AG08395 (cell line): ENCODE data around the gene C1orf74.
"Not testable (repeated sequence)": the region's sequence is repeated elsewhere in the genome, so short reads cannot be mapped to it uniquely, and the experiment has no call there.

ENCODE experiments used
- DNase-seq: peaks from one replicate; pipeline ENCODE4 v3.0.0; 2012; ENCODE audit warnings: mixed read lengths, low spot score

Gene C1orf74

DNA sequence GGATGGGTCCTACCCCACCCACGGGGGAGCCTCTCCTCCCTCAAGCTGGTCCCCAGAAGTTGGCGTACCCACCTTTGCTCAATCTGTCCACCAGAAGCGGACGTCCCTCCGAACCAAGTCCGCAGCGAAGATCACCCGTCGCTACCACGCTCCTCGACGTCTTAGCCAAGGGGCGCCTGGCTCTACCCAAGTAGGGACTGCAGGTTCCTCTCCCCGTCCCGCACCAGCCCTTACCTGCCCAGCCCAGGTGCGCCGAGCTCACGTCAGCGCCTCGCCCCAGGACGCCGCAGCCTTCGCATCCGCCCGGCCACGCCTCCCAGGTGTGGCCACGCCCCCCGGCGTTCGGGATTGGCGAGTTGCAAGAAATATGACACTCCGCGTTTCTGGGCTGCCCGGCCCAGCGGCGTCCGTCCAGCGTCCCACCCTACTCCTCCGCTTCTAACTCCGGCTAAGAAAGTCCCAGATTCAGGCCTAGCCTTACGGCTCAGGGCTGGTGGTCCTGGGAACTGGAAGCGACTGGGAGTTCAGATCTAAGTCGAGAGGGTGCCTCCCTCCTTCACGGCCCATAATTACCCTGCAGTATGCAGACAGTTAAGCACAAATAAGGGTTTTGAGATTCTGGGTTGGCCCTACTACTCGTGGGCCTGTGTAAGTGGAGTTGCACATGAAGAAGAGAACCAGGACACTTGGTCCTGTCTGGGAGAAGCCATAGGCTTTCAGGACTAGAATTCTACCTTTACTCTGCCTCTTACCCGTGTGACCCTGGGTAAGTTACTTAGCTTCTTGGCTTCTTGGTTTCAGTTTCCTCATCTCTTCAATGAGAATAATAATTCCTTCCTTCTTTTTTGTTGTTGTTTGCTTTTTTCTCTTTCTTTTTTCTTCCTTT is 21.8 kb upstream of the C1orf74 start, which contains the start of gene IRF6:
TSS of gene IRF6 (minus strand) at position 268 of the 886 bp plus-strand sequence. CDS start 4,729 bp downstream, outside the sequence.
- DNase-seq: peak; percentile 65

DNA sequence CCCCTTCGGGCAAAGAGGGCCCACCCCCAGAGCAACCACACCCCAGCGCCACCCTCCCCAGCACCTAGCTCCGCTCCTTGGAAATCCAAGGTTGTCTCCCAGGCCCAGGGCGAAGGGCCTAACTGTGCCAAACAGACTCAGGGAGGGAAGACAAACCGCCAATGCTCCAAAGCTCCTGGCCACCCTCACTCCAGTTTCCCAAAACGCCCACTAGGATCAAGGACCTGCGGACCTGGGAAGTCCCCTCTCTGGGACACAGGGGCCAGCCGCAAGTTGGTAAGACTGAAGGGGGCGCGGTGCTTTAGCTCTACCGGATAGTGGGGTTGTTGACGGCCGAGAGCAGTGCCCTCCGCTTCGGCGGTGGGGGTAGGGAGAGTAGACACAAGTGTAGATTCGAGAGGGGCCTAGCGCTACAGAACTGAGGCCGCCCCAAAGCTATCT is 21.0 kb upstream of the C1orf74 start:
- DNase-seq: no peak

DNA sequence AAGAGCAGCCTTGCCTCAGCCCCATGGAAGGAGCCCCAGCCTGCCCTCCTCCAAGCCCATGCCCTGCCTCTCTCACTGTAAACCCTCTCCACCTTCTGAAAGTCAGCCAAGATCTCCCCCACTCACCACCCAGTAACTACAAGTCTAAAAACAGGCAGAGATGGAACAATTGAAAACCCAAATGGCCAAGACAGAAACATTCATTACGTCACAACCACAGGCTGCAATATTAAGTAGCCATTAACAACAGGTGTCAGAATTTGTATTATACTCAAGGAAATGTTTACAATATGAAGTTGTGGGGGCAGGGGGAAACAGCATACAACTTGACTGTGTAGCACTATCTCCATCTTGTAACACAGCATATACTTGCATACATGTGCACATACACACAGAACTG is 19.2 kb upstream of the C1orf74 start:
- DNase-seq: no peak

DNA sequence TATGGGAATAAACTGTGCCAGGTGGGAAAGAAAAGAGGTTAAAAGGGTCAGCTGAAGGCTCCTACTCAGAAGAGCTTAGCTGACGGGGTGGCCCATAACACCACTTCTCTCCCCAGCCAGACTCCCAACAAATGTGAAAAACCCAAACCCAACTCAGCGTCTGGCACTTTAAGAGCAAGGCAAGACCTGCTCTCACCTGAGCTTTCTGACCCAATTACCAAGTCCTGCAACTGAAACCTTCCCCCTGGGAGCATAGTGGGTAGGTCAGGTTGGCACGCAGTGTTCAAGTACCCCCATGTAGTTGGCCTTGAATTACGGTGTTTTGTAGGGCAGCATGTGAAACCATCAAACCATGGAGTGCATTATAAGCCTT is 18.4 kb upstream of the C1orf74 start:
- no peak for DNase-seq

DNA sequence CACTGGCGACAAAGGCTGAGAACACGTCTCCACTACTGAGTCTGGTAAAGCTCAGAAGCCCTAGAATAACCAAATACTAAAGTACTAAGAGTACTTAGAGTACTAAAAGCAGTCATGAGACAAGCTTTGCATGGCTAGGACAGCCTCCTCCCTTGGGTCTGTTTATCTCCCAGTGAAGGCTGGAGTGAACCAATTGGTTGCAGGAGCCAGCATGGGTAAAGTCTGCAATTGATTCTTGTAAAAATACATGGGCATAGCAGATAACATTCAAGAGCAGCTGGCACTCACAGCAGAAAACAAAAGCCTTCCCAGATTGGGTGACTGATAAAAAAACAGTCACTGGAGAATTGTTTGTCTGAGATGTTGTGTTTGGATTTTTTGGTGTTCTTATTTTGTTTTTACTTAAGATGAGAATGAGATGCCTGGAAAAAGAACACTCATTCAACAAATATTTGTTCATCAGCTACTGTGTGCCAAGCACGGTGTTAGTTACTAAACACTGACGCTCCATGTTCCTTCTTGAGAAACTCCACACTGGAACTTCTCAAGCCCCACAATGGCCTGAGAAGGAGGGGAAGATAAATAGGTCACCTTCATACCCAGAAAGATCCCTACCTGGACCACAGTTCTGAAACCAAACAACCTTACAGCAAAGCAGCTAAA is 17.9 kb upstream of the C1orf74 start:
- no peak for DNase-seq

DNA sequence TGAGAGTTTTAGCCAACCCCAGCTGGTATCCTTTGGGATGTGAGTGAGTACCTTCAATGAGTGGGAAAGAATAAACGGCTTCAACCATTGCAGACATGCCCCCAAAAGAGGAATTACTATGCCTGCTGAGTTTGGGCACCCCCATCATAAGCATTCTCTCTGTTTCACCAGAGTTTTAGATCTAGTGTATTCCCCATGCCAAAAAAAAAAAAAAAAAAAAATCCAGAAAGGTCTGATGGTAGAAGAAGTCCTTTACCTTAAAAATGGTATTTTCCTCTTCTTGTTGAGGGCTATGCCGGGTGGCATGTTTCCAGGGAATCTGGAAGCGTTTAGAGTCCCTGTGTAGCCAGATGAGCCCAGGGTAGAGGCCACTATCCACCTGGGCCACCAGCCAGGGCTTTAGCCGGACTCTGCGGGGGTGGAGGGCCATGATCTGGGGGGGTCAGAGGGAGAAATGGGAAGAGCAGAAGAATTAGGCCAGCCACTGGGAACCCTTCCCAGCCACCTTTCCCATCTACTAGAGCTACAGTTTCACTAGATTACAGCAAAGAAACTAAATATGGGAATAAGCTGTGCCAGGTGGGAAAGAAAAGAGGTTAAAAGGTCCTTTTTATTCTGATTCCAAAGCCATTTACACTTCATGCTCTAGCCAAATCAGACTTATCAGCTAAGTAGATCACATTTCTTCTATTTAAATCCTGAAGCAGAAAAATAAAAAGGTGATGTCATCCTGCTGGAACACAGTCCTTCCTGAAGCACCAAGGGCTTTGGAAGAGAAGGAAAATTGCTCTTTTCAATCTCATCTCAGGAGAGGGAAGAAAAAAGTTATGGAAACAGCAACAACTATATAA is 16.9 kb upstream of the C1orf74 start:
- no peak for DNase-seq

DNA sequence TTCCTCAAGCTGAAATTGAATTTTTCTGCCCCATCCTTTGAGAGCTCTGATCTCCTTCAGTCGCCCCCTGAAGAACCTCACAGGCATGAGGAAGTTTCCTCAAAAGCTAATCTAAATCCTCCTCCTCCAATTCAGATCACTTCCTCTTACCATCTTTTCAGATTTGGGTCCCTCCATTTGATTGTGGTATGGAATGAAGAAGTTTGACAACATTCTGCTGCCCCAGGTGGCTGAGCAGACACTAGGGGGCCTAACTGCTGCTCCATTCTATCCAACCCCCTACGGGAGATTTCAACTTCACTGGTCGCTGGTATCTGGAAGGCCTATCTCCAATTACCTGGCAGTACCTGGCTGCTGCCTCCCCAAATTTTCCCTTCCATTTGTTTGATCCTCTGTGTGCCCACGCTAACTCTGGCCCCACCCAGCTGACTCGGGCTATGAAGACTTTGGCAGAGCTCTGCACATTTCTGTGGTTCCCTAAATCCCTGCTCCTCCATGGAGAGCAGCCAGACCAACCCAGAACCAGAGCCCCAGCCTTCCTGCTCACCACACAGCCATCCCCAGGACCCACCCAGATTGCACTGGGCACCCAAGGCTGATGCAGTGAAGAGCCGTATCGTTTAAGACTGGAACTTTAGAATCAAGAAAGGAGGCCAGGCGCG is 13.8 kb upstream of the C1orf74 start:
- peak; percentile 67 for DNase-seq

DNA sequence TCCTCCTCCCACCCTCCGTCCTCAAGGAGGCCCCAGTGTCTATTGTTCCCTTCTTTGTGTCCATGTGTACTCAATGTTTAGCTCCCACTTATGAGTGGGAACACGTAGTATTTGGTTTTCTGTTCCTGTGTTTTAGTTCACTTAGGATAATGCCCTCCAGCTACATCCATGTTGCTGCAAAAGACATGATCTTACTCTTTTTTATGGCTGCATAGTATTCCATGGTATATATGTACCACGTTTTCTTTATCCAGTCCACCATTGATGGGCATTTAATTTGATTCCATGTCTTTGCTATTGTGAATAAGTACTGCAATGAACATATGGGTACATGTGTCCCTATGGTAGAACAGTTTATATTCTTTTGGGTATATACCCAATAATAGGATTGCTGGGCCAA is 9.4 kb upstream of the C1orf74 start:
- not testable (repeated sequence) for DNase-seq

DNA sequence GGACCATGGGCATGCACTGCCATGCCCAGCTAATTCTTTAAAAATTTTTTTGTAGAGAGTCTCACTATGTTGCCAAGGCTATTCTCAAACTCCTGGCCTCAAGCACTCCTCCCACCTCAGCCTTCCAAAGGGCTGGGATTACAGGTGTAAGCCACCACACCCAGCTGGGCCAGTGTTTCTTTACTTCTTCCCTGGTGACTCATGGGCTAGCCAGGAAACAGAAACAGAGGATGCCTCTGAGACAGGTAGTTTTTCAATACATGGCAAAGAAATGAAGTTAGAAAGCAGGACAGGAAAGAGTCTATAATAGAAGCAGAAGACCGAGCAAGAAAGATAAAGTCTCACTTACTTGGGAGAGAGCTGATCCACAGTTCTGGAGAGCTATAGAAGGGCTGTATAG is 7.6 kb upstream of the C1orf74 start:
- DNase-seq: no peak

DNA sequence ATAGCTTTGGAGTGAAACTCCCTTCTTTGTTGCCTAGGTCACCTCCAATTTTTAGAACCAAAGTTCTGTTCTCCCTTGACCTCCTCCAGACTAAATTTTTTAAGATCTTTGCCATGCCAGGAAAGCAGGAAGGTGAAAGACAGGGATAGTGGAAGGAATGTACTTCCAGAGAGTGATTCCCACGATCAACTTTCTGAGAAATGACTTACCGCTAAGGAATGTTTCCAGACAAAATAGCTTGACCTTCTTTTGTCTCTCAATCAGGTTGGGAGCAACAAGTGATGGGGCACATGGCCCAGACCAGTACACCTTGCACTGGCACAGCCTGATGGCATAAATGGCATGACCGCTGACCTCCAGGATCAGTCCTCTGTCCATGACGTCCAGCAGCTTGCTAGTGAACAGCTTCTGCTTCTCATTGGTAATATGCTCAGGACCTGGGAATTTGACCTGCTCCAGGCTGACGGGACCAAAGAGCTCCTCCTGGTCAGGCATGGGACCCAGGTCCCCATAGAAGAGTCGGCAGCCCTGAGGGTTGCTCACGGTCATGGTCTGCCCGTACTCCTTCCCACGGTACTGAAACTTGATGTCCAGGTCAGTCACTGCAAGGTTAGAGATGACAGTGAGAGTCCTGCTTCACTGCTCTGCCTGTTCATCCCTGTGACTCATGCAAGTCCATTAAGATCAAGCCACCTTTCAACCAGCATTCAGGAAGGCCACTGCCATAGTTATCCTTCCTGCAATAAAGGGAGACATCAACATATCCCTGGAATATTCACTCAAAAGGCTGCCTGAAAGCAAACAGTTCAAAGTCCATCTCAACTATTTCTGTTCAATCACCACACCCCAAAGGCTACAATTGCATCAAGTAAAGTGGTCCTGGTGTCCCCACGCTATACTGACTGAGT is 6.2 kb upstream of the C1orf74 start:
- no peak for DNase-seq

DNA sequence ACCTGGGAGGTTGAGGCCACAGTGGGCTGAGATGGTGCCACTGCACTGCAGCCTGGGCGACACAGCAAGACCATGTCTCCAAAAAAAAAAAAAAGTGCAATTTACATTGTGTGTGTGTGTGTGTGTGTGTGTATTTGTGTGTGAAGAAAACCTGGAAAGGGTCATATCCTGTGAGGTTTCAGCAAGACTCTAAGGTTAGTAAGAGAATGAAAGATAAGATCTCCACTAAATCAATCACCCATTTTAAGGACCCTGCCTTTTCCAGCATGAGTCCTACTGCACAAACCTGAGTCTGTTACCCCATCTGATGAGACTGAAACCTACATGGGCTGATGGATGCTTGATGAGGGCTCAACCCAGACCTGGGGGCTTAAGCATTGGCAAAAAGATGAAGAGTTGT is 4.9 kb upstream of the C1orf74 start:
- no peak for DNase-seq

DNA sequence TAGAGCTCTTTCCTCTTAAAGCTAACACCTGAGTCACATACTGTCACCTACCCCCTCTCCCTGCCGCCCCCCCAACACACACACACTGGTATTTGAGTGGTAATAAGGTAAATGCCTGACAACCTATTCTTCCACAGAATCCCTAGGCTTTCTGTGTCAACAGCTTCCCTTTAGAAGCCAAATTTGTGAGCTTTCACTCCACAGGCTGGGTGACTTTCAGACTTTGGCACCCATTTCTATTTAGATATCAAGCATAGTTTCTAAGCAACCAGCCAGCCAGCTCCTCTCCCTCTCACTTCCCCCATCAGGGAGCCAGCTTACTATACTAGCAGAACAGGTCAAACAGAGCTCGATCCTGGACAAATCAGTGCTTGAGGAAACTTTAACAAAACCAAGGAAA is 3.2 kb upstream of the C1orf74 start:
- DNase-seq: no peak

DNA sequence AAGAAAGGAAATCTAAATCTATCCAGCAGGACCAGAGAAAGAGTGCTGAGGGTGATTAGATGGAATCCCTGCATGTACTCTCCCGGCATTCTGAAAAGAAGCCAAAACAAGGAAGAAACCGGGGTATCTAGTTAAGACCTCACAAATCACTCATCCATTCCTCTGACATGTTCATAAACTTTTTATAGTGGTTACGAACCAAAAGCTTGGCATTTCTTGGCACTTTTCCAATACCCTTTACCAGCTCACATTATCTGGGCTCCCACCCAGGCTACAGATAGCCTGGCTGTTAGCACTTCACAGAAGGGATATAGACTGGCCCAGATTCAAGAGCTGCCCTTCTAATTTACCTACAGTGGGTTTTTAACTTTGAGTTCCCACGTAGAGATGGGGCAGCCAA is 1.8 kb upstream of the C1orf74 start:
- DNase-seq: no peak

DNA sequence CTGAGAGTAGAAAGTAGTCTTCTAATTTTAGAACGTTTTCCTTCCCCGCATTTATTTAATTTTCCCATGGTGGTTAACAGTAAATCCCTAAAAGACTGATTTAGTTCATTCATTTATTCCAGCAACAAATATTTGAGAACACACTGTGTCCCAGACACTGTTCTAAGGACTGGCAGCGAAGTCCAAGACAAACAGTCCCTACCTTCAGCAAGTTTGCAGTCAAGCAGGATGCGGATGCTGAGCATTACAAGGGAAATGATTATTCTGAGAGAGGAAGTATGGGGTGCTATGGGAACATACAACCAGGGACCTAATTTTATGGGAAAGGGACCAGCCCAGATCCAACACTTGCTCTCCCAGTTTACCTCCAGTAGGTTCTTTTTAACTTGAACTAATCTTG is 1.2 kb upstream of the C1orf74 start:
- no peak for DNase-seq

DNA sequence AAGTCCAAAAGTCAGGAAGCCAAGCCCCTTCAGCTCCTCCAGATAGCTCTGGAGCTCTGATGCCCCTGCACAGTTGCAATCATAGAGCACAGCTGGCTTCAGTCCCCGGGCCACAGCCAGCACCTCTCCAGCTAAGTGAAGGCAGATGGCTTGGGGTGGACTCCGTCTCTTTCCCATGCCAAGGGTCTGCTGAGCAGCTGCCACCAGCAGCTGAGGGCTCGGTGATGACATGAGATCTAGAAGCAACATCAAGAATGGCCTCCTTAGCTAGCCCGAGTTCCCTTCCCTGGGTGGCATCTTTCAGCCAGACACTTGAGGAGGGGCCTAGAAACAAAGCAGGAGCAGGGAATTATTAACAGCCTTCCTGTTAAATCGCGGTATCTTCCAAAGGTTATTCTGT is 973 bp downstream of the C1orf74 start:
- no peak for DNase-seq

DNA sequence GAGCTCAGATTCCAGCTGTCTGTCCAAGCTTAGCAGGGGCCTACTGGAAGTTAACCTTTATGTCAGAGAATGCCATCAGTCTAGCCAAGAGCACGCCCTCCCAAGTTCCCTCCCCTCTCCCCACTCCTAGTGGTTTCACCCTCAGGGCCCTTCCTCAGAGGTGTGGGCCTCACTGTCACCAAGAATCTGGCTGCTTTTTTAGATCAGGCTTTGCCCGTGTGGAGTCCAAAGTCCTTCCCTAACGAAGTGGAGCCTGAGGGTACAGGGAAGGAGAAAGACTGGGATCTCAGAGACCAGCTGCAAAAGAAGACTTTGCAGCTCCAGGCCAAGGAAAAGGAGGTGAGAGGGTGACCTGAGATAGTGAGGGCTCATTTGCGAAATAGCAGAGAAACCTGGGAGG is 4.1 kb downstream of the C1orf74 start:
- no peak for DNase-seq

DNA sequence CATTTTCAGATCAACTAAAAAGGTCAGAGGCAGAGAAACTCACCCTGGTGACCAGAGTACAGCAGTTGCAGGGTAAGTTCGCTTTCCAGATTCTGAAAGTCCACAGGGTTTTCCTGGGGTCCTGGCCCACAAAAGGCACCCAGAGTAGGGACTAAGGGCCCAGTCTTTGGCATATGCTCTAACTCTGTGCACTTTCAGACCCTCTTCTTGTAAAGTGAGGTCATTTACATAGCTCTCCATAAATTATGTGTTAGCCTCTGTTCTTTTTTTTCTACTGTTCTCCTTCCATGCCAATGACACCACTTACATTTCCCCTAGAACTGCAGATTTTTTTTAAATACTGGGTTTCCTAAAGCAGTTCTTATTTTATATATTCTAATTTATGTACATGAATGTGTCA is 6.3 kb downstream of the C1orf74 start:
- no peak for DNase-seq

DNA sequence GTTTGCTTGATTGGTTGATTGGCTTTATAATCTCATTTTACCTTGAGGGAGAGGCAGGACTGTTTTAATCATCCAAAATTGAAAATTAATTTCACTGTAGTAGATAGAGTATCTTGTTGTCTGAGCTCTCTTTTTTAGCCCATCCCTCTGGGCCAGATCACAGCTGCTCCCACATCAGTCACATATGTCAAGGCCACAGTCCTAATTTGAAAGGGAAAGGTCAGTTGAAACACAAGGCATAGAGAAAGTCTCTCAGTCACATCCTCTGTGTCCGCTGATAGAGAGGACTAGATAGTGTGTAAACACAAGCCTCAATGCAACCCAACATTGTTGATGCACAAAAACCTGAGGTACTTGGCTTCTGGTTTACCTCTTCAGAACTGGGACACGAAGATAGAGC is 6.8 kb downstream of the C1orf74 start:
- no peak for DNase-seq

DNA sequence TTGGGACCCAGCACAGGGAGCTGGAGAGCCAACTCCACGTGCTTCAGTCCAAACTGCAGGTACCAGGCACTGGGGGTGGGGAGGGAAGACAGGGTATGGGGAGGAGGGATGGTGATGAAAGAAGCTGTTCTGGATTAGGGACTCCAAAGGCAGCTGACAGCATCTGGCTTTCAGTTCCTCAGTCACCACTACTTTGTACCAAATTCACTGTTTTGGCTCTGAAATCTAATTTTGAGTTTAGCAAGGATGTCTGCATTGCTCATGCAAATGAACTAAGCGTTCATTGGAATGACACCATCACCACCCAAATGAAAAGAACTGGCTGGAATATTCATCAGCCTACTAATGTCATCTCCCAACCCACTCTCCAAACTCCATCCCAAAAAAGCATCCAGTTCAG is 8.7 kb downstream of the C1orf74 start:
- no peak for DNase-seq

DNA sequence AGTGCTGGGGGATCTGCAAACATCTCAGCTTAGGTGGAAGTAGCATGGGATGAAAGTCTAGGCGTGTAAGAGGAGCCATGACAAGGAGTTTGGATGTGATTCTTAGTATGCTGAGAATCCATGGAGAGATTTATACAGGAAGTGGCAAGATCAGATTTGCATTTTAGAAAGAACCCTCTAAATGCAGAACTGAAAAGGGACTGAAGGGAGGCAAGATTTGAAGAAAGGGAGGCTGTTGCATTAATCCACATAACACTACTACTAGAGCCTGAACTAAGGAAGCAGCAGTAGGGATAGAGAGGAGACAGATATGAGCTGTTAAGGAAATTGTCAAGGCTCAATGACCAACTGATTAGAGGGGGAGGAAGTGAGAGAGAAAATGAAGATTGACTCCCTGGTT is 9.8 kb downstream of the C1orf74 start:
- no peak for DNase-seq

DNA sequence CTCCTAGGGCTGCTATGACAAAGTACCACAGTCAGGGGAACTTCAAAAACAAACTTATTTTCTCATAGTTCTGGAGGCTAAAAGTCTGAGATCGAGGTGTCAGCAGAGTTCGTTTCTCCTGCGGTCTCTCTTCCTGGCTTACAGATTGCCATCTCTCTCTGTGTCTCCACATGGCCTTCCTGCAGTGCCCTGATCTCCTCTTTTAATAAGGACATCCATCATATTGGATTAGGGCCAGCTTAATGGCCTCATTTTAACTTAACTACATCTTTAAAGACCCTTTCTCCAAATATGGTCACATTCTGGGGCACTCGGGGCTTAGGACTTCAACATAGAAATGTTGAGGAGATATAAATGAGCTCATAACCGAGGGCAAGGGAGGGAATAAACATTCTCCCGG is 12.2 kb downstream of the C1orf74 start:
- no peak for DNase-seq
